CD4-positive, alpha-beta T cell treated with Interferon alpha-2 for 1 hour (primary cell): Measurements from ENCODE around the gene SDK1.

Experiments used
- DNase-seq, 2 donors: peaks; one replicate each; pipeline ENCODE4 v3.0.0-alpha.2; 2020 to 2022

Gene SDK1

DNA sequence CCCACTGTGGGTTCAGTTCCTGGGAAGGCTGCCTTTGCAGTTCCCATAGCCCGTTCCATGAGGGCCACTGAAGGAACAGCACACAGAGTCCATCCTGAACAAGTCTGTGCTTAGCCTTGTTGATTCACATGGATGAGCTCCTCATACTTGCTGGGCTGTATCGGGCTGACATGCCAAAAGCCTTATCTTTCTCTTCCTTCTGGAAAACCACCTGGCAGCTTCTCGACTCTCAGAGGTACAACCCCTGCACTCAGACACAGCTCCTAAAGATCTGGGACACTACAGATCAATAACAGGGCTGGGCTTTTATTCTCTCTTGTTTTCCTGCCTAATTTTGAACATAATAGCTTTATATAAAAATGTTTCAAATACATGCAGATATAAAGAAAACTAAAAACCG, 667.2 kb downstream of the SDK1 start:
- DNase-seq: no peak

DNA sequence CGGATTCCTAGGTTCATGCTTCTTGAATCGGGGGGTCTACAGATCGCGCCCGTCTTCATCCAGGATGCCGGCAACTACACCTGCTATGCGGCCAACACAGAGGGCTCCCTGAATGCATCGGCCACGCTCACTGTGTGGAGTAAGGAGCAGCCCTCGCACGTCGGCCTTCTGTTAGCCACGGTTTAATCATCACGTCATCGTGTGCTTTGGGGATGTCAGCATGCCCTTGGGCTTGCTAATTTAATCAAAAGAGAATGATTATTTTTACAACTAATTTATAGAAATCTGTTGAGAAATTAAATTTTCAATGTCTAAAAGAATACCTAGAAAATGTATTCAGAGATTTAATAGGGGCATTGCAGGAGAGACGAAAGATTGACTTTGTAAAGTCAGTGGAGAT, 668.2 kb downstream of the SDK1 start:
- no peak for DNase-seq

DNA sequence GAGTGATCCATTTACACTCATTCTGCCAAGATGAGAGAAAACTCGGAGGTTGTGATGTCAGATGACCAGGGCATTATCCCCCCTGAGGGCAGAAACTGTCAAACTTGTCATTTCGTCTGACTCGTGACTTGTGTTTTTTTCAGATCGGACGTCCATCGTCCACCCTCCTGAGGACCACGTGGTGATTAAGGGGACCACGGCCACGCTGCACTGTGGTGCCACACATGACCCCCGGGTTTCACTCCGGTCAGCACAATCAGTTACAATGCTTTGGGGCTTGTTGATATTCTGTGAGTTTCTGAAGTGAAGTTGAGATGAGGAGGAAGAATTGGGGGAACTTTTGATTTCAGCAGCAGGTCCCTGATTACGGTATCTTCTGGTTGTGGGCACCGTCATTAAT, 670.3 kb downstream of the SDK1 start:
- DNase-seq: no peak

DNA sequence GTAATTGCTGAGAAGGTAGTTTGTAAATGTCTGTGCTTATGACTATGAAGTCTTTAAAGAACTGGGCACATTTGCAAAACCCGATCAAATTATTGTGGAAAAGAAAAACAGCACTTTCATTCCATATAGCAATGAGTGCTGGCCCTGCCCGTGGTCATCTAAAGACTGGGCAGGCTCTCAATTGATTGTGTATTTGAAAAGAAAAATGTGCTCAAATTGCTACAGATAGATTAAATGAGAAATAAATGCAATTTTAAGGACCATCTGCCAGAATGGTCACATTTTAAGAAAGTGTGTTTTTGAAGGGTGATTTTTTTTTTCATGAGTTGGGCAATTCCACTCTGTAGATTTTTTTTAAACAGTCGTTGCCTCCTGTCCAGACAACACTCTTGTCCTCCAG, 672.2 kb downstream of the SDK1 start:
- DNase-seq: no peak

DNA sequence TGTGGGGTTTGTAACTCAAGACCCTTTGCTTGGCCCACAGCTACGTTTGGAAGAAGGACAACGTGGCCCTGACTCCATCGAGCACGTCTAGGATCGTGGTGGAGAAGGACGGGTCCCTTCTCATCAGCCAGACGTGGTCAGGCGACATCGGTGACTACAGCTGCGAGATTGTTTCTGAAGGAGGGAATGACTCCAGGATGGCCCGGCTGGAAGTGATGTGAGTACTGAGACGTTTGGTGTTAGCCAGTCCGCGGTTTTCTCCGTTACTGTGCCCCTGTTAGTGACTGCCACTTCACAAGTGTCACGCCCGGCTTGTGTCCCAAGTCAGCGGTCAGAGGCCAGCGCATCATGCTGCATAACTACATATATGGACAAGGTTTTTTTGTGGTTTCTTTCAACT, 673.3 kb downstream of the SDK1 start:
- DNase-seq: no peak

DNA sequence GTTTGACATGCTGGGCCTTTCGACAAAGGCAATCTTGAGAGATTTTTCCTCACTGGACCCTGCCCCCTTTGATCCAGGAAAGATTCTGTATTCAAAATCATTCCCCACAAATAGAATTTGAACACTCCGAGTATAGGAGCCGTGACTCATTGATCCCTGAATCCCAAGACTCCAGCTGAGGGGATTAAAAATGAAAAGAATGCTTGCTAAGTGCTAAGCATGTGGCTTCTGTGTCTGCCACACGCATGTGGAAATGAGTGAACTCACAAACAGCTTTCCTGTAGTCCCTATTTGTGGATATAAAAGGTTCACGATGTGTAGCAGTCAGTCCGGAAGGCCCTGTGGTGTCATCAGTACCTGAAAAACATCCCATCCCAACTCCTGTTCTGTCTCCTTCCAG, 674.3 kb downstream of the SDK1 start:
- no peak for DNase-seq

DNA sequence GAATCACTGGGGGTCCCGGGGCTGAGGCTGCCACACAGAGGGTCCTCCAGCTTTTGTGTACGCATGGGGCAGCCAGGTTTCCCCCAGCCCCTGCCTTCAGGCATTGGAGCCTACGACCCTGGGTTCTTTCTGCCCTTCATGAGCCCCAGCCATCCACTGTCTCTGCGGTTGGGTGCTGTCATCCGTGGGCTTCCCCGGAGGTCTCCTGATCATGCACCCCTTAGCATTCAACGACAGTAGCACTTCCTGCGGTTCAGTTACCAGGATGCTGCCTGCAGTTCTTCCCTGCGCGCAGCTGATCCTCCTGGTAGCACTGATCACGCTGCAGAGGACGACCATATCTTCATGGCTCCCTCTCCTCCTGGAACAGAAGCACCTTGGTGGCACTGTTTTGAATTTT, 676.3 kb downstream of the SDK1 start:
- no peak for DNase-seq

DNA sequence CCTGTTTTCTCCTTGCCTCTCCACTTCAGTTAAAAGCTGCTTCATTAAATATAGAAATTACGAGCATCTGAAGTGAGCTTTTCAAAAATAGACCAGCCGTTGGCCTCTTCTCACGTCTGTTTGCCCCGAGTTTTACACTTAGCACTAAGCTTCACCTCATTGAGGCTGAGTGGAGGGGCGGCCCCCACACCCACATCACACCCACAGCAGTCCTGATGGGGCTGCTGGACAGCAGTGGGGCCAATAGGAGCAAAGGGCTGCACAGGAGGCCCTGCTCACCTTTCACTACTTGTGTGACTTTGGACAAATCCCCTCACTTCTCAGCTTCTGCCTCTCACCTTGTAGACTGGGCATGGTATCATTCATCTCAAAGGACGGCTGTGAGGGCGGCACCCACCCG, 677.8 kb downstream of the SDK1 start:
- DNase-seq: no peak

DNA sequence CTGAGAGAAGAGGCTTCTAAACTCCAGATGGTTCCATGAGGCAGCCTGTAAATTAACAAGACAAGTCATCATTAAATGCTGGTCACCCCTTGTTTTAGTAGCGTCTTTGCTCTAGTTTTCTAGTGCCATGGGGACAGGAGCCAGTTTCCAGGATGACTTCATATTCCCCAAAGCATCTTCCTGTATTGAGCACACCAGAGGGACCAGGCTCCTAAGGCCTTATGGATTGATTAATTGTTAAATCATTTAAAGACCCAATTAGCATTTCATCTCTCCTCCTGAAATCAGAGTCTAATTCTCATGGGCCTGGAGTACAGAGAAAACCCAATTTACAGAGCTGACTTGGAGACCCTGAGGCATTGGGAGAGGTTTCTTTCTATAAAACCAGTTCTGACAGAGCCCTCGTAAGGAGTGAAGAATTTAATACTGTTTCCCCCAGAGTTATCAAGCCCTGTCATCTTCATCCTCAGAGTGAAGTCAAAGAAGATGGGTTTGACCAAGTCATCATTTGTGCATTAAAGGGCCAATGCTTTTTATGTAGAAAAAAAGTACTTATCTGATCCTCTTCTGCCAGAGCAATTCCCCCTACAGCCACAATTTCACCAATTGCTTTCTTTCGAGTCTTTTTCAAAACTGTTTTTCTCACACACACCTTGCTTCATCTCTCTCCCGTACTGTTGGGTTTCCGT, 678.7 kb downstream of the SDK1 start:
- DNase-seq: no peak

DNA sequence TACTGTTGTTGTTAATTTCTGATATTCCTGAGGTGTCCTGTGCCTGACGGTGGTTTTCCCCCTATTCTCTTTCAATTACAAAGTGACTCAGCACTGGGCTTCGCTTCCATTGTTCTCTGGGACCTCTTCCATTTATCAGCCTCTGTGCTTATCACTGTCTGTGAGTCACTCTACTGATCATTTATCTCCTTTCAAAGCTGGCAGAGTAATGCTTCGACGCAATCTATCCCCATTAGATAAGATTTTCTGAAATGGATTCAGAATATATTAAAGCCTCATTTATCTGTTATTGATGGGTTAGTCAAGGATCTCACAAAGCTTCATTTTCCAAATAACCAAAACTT, 679.2 kb downstream of the SDK1 start:
- DNase-seq: no peak

DNA sequence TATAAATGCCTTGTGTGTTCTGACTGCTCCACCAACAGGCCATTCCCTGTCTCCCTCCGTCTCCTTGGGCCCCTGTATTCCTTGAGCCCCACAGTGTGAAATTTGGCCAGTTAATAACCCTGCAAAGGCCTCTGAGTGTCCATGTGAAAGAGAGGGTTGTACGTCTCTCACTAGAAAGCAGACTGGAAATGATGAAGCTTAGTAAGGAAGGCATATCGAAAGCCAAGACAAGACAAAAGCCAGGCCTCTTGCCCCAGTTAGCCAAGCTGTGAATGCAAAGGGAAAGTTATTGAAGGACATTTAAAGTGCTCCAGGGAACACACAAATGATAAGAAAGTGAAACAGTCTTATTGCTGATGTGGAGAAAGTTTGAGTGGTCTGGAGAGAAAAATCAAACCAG, 680.2 kb downstream of the SDK1 start:
- no peak for DNase-seq

DNA sequence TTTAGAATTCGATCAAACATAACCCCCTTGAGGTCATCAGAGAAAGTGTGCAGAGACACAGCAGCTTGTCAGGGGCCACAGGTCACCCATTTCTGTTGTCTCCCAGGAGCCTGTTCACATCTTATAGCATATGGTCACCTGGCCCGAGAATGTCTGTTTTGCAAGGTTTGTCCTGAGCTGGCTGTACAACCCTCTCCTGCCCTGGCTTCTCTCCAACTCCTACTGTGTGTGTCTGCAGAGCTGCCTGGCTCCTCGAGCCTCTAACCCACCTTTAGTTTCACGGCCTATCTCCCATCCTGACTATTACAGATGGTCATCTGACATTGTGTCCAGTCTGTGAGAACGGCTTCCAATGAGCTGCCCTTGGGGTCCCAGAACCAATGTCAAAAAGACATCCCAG, 683.4 kb downstream of the SDK1 start:
- DNase-seq: no peak

DNA sequence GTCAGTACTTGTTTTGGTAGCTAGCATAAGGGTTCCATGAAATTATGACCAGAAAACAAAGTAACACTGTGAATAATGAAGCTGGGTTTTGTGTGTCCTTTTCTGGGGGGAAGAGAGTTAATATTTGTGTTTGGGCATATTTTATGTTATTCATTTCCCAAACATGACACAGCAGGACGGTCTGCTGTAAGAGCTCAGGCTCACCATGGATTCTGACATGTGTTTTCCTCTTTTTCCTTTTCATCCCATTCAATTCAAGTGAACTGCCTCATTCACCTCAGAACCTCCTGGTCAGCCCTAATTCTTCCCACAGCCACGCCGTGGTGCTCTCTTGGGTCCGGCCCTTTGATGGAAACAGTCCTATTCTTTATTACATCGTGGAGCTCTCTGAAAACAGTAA, 685.9 kb downstream of the SDK1 start:
- DNase-seq: no peak

DNA sequence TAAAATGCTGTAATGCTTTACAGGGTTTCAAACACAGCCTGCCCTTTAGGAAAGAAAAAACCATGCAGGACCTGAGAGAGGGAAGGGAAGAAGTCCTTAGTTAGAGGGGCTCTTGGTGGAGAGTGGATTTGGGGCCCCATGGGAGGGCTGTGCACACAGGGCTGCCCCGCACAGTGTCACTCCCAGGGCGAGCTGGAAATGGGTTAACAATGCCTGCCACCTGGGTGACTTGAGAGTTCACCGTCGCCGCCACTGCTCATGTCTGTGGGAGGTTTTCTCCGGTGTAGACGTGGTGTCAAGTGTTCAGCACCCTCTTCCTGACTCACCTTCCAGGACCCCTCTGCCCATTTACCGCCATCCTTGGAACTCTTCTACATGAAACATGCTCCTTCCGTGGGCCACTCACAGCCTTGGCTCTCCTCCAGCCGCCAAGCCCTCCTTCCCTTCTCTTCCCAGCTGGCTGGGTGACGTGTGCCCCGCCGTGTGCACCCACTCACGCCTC, 686.4 kb downstream of the SDK1 start:
- DNase-seq: no peak

DNA sequence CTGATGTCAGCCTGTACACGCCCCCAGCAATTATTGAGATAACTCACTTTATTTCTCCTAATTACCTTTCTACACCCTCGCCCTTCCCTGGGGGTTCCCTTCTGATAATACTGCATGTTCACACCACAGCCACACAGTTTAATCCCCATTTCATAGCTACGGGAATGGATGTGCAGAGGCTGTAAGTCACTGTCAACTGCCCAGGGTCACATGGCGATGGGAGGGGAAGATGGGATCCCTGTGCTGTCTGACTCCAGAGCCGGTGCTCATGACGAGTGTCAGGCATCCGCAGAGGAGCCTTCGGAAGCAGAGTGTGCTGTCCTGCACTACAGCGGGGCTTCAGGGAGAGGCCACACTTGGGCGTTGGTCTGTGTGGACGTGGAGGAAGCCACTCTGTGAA, 688.7 kb downstream of the SDK1 start:
- no peak for DNase-seq

DNA sequence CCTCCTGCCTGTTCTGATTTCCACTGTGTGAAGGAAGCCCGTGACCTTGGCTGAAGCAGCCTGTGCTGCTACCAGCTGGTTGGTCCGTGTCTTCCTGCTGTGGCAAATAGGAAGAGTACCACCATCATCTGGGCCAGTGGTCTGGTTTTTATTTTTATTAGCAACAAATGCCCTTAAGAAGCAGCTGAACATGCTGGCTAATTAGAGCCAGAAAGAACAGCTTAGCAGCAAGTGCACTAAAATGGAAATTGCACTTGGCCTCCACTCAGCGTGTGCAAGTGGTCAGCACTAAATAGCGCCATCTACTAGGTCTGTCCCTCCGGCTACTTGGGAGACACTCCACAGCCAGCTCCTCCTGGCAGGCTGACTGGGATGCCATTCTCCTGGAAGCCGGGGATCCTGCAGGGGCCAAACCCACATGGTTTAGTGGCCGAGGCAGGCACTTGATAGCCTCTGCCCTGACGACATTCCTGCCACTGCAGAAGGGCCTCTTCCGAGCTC, 690.7 kb downstream of the SDK1 start:
- no peak for DNase-seq

DNA sequence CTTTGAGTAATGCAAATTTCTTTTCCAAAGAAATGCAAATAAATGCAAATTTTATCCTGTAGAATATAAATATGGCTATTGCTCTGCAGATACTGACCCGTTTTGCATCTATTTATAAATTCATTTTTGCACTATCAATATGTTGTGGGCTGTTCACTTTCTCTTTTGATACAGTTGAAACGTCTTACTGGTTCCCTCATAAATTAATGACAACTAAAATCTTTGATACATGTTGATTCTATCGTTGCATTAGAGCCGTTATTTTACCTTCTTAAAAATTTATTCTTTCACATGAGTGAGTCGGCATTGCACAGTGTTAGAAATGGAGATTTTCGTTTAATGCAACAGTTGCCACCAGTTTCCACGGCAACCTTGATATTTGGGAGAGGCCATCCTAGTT, 691.8 kb downstream of the SDK1 start:
- DNase-seq: no peak

DNA sequence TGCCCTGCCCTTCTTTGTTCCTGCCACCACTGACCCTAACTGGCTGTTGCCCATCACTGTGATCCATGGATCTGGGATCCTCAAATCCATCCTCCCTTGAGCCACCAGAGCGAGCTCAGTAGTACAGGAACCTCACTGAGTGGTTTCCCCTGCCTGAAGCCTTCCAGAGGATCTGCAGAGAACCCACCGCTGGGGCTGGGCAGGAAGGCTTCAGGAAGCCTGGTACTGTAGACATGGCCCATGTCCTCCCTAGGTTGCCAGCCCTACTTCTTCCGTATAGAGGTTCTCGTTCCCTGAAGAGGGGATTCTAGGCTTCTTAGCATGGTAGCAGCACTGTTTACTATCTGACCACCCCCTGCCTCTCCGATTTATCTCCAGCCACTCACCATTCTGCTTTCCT, 693.7 kb downstream of the SDK1 start:
- DNase-seq: no peak

DNA sequence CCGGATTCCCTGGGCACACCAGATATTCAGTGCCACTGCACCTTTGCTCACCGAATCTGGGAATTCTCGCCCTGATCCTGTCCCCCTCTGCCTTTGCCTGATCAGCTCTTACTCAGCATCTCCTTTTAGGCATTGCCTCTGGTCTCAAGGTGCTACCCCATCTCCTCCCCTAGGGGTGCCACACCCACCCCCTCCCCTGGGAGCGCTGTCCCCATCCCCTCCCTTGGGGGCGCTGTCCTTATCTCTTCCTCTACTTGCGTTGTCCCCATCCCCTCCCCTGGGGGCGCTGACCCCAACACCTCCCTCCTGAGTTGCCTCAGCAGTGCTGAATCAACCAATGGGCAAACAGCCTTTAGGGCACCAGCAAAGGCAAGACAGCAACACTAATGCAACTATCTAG, 694.1 kb downstream of the SDK1 start:
- no peak for DNase-seq

DNA sequence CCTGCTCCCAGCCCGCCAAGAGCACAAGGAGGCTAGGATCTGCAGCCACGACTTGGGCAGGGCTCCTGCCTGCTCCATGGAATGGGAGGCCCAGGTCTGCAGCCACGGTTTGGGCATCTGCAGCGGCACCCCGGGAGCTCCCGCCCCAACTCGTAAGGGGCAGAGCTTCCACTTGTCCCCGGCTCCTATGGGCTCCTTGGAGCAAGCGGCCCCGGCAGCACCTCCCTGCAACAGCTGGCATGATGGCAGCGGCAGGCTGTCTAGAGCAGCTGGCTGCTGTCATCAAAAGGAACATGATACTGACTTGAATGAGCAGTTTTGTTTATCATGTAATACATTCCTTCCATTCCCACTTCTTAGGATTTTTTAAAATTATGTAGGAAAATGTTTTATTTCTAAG, 697.0 kb downstream of the SDK1 start:
- no peak for DNase-seq

DNA sequence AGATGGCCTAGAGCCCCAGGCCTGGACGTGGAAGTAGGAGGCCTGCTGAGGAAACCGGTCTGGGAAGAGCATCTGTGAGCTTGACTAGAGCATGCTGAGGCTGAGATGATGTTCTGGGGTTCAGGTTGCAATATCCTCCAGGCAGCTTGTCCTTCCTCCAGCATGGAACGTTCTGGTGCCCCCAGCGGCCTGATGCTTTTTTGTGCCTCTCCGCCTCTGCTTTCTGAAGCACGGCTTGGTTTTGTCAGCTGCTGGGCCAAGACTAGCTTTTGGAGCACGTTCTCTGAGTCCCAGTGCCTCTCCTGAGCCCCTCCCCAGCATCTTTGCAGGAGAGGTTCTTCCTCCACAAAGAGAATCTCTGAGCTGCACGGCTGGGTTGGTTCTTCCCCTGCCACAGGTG, 699.1 kb downstream of the SDK1 start:
- DNase-seq: no peak

DNA sequence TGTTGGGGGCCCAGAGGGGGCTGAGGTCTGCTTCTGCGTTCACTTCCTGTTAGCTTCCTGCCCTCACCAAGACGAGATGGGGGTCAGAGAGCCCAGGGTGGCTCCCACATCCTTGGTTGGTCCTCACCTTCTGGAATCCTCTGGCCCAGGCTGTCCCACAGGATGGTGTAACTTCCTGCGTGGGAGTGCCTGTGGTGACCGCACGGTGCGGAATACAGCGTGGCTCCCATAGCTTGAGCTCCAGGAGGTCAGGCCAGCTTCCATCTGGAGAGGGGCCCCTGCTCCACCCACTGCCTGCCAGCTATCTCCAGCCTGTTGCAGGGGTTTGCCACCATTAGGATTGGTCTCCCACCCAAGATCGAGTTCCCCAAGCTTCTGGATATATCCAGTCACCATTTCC, 699.9 kb downstream of the SDK1 start:
- no peak for DNase-seq

DNA sequence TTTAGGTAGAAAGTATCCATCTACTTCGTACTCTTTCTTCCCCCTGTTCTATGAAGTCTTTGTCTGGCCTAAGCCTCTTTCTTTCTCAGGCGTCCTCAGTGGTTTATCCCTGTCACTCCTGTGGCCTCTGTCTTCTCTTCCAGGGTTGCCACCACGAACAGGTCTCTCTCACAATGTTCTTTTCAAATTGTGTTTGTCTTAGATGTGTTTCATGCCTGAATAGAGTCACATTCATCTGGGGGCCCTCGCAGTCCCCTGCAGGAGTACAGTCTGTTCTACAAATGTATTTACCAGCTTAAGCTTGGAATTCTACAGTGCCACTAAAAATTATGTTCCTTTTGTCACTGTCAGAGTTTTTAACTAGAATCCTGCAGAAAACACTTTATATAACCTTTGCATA, 700.7 kb downstream of the SDK1 start:
- no peak for DNase-seq

DNA sequence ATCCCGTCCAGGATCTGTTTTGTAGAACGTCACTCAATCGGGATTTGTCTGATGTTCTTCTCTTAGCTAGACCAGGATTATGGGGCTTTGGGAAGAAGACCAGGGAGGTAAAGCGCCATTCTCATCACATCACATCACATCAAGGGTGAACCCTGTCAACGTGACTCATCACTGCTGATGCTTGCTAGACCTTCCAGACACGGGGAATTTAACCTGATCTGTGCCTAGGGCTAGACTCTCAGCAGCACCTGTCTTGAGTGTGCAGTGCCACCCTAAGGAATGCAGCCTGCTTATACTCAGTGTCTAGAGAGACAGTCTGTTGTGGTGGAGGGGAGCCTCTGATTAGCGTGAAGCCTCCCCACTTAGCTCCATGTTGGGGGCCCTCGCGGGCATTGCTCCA, 702.5 kb downstream of the SDK1 start:
- no peak for DNase-seq

DNA sequence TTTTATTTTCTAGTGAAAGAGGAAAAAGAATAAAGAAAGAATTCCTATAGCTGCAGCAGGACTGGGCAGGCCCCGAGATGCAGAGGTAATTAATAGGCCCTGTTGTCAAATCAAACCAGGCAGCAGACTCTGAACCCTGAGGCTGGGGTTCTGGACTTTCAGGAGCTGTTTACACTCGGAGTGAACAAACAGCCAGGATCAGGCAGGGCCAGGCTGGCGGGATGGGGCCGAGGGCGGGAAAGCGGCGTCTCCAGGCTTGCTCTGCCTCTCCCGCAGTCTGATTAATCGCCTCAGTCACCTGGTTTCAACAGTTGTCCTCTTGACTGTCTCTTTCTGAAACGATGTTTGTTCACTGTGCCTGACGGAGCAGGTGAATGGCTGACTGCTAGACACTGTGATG, 705.6 kb downstream of the SDK1 start:
- DNase-seq: no peak
